ENCODE results near the gene R3HCC1L.
"Not testable (repeated sequence)": the region's sequence is repeated elsewhere in the genome, so short reads cannot be mapped to it uniquely, and the experiment has no call there.

The R3HCC1L gene

GRCh38 chr10:98172495-98172894, 38.0 kb downstream of the R3HCC1L start:
- no peak for DNase-seq (ENCODE audit: low read depth)

GRCh38 chr10:98173260-98173659, 38.8 kb downstream of the R3HCC1L start:
- no peak for DNase-seq (ENCODE audit: low read depth)

- not testable (repeated sequence) for DNase-seq (ENCODE audit: low read depth)
Measured at GRCh38 chr10:98182351-98182915, 48.0 kb downstream of the R3HCC1L start.

GRCh38 chr10:98186681-98187080, 52.2 kb downstream of the R3HCC1L start:
- DNase-seq (ENCODE audit: low read depth), result peak; percentile 34

GRCh38 chr10:98190773-98191172, 56.3 kb downstream of the R3HCC1L start:
- not testable (repeated sequence) for DNase-seq (ENCODE audit: low read depth)

GRCh38 chr10:98193037-98193436, 58.6 kb downstream of the R3HCC1L start:
- no peak for DNase-seq (ENCODE audit: low read depth)

- DNase-seq (ENCODE audit: low read depth), result no peak
Measured at GRCh38 chr10:98194633-98195032, 60.2 kb downstream of the R3HCC1L start.

- DNase-seq (ENCODE audit: low read depth), result no peak
Measured at GRCh38 chr10:98195120-98195519, 60.7 kb downstream of the R3HCC1L start.

- DNase-seq (ENCODE audit: low read depth), result no peak
Measured at GRCh38 chr10:98196985-98197384, 62.5 kb downstream of the R3HCC1L start.

- no peak for DNase-seq (ENCODE audit: low read depth)
Measured at GRCh38 chr10:98201760-98202159, 67.3 kb downstream of the R3HCC1L start.

- DNase-seq (ENCODE audit: low read depth), result no peak
Measured at GRCh38 chr10:98202378-98202777, 67.9 kb downstream of the R3HCC1L start.

GRCh38 chr10:98205351-98205750, 70.9 kb downstream of the R3HCC1L start:
- DNase-seq (ENCODE audit: low read depth), result no peak

GRCh38 chr10:98208925-98209324, 74.5 kb downstream of the R3HCC1L start:
- DNase-seq (ENCODE audit: low read depth), result peak; percentile 26

- no peak for DNase-seq (ENCODE audit: low read depth)
Measured at GRCh38 chr10:98209441-98209840, 75.0 kb downstream of the R3HCC1L start.

- DNase-seq (ENCODE audit: low read depth), result no peak
Measured at GRCh38 chr10:98212196-98212595, 77.7 kb downstream of the R3HCC1L start.

- DNase-seq (ENCODE audit: low read depth), result no peak
Measured at GRCh38 chr10:98213740-98214139, 79.3 kb downstream of the R3HCC1L start.

- no peak for DNase-seq (ENCODE audit: low read depth)
Measured at GRCh38 chr10:98215373-98215772, 80.9 kb downstream of the R3HCC1L start.

- no peak for DNase-seq (ENCODE audit: low read depth)
Measured at GRCh38 chr10:98217801-98218200, 83.3 kb downstream of the R3HCC1L start.

- DNase-seq (ENCODE audit: low read depth), result no peak
Measured at GRCh38 chr10:98223874-98224273, 89.4 kb downstream of the R3HCC1L start.

GRCh38 chr10:98224509-98224908, 90.1 kb downstream of the R3HCC1L start:
- peak; percentile 69 for DNase-seq (ENCODE audit: low read depth)

GRCh38 chr10:98224996-98225395, 90.5 kb downstream of the R3HCC1L start:
- DNase-seq (ENCODE audit: low read depth), result peak; percentile 57

- DNase-seq (ENCODE audit: low read depth), result no peak
Measured at GRCh38 chr10:98226508-98227144, 92.2 kb downstream of the R3HCC1L start.

GRCh38 chr10:98227713-98228112, 93.3 kb downstream of the R3HCC1L start:
- DNase-seq (ENCODE audit: low read depth), result not testable (repeated sequence)

GRCh38 chr10:98228266-98228665, 93.8 kb downstream of the R3HCC1L start:
- not testable (repeated sequence) for DNase-seq (ENCODE audit: low read depth)
